Choroid plexus epithelial cell (primary cell): ENCODE measurements around the gene CLIP2.
A peak's percentile ranks its signal among the peaks of the same experiment; 100 is the strongest.

Experiments
- DNase-seq: peaks from one replicate; pipeline ENCODE4 v3.0.0-alpha.2; 2010; ENCODE audit warnings: low read depth
- H3K4me3 ChIP-seq: 2 replicates; pipeline ENCODE4 v1.5.1; 2011; ENCODE audit warnings: low read depth, mild to moderate bottlenecking, control low read depth, low read length, moderate library complexity
- TF ChIP-seq, protein P1 (sequence below): conservative IDR thresholded peaks from 2 replicates; pipeline ENCODE4 v1.5.1; 2011; ENCODE audit warnings: low read depth, mild to moderate bottlenecking, control low read depth, inconsistent platforms, low read length, moderate library complexity

The CLIP2 gene

DNA sequence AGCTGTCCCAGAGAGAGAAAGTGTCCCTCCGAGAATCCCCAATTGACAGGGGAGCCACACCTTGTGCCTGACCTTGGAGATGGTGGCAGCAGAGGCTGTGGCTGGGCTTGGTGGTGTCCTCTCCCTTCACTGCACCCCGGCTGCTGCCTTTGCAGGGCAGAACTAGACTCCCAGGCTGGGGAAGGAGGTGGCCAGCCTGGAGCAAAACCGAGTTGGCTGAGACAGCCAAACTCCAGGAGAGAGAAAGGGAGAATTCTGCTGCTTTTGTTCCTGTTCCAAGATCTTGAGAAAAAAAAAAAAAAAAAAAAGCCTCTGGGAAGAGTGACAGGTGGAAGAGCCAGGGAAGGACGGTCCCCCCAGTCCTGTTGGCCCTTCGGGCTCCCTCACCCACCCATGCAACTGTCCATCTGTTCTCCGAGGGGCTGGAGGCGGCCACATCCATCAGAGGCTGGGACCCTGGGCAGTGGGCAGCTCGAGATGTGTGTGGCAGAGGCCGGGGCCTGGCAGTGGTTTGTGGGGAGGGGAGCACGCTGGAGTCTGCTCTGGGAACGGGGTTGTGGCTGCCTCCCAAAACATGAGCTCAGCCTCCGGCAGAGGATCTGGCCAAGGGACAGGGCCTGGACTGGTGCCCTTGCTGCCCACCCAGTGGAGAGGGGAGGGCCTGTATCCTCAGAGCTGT lies 35.5 kb downstream of the CLIP2 start:
- no peak for DNase-seq
- no peak overlapping the region for H3K4me3 ChIP-seq
- TF ChIP-seq, protein P1, sequence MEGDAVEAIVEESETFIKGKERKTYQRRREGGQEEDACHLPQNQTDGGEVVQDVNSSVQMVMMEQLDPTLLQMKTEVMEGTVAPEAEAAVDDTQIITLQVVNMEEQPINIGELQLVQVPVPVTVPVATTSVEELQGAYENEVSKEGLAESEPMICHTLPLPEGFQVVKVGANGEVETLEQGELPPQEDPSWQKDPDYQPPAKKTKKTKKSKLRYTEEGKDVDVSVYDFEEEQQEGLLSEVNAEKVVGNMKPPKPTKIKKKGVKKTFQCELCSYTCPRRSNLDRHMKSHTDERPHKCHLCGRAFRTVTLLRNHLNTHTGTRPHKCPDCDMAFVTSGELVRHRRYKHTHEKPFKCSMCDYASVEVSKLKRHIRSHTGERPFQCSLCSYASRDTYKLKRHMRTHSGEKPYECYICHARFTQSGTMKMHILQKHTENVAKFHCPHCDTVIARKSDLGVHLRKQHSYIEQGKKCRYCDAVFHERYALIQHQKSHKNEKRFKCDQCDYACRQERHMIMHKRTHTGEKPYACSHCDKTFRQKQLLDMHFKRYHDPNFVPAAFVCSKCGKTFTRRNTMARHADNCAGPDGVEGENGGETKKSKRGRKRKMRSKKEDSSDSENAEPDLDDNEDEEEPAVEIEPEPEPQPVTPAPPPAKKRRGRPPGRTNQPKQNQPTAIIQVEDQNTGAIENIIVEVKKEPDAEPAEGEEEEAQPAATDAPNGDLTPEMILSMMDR, result no peak

DNA sequence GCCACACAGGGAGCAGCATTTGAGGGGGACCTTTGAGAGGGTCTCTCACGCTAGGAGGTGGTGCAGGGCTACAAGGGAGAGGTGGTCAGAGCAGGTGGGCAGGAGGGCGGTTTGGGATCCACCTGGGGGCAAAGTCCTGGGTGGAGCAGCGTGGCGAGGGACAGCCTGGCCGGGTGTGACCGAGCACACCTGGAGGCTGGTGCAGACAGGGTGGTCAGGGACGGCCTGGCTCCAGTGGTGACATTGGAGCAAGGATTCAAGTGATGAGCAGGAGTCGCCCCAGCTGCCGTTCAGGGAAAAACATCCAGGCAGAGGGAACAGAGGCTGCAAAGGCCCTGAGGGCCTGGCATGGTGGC lies 36.0 kb downstream of the CLIP2 start:
- TF ChIP-seq, protein P1, result no peak
- no peak for DNase-seq
- no peak overlapping the region for H3K4me3 ChIP-seq

DNA sequence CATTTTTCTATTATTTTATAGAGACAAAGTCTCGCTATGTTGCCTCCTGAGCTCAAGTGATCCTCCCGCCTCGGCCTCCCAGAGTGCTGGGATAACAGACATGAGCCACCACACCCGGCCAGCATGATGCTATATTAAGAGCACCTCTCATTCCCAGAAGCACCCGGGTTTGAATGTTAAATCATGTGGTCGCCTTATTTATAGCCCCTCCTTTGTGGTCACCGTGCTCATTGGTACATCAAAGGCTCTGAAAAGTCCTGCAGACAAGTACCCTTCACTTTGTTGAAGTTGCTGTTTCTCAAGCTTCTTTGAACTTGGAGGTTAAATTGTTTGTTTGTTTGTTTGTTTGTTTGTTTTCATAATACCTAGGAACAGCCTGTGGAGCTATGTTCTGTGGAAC lies 40.0 kb downstream of the CLIP2 start:
- TF ChIP-seq, protein P1, result no peak
- DNase-seq, result no peak
- no peak overlapping the region for H3K4me3 ChIP-seq

DNA sequence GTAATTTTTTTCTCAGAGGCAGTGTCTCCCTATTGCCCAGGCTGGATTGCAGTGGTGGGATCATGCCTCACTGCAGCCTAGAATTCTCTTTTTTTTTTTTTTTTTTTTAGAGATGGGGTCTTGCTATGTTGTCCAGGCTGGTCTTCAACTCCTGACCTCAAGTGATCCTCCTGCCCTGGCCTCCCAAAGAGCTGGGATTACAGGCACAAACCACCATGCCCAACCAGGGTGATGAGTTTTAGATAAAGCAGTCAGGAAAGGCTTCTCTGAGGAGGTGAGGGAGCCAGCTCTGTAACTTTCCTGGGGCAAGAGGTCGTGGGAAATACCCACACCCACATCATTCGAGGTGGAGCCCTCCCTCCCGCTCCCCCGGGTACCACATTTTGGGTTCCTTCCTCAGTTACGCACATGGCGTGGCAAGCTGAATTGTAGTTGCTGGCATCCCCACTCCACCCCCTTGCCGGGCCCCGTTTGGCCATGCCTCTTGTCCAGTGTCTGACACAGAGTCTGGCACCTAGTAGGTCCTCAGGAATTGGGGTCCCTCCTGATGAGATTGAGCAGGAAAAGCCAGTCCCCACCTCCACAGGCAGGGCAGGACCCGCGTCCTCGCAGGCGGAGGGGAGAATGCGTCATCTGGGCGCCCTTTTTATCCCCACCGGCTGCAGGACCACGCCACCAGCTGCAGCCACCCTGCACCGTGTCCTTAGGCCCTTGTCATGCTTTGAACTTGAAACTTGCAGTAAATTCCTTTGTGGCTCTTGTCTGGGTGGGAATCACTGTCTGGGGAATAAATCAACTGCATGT lies 43.4 kb downstream of the CLIP2 start:
- TF ChIP-seq, protein P1, result no peak
- no peak for DNase-seq
- H3K4me3 ChIP-seq, result no peak overlapping the region

DNA sequence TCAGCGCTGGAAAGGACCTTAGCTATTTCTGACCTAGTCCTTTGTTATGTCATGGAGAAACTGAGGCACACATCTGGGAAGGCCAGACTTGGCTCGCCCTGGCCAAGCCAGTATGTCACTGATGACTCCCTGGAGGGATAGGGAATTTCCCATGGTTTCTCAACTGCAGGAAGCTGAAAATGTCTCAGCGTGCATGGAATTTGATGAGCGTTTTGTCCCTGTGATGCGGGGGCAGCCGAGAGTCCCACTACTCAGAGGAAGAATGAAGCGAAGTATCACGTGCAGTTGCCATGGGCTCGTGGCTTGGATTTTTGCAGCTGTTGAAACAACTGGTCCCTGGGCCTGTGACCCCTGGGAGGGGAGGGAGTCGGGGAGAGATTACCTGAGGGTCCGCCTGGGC lies 44.8 kb downstream of the CLIP2 start:
- DNase-seq, result peak; percentile 82
- TF ChIP-seq, protein P1, result no peak
- H3K4me3 ChIP-seq, result no peak overlapping the region

DNA sequence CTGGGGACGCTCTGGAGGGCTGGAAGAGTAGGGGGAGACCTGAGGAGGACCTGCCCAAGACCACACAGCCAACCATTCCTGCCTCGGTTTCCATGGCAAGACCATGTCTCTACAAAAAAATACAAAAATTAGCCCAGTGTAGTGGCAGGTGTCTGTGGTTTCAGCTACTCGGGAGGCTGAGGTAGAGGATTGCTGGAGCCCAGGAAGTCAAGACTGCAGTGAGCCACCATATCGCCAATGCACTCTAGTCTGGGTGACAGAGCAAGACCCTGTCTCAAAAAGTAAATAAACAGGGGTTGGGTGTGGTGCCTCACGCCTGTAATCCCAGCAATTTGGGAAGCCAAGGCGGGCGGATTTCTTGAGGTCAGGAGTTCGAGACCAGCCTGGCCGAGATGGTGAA lies 48.7 kb downstream of the CLIP2 start:
- no peak overlapping the region for H3K4me3 ChIP-seq
- no peak for DNase-seq
- TF ChIP-seq, protein P1, result no peak
